HG03342 (cell line): ENCODE results near the gene MBOAT2.
"Not testable (repeated sequence)": the region's sequence is repeated elsewhere in the genome, so short reads cannot be mapped to it uniquely, and the experiment has no call there.

Experiments
- ATAC-seq: cut with Tn5 transposase; IDR thresholded peaks from one replicate; pipeline ENCODE4 v1.9.1; 2021; ENCODE audit warnings: mild to moderate bottlenecking, moderate library complexity; ENCODE audit not compliant: unreplicated experiment

MBOAT2 gene

GRCh38 chr2:9003616-9004337 is at the start of gene MBOAT2:
MBOAT2 (minus strand) TSS chr2:9003684; CDS start chr2:9003614, 70 bp downstream.
- ATAC-seq, result peak; percentile 84

- ATAC-seq, result no peak
Measured at GRCh38 chr2:9052821-9053533, 49.5 kb upstream of the MBOAT2 start.

- not testable (repeated sequence) for ATAC-seq
Measured at GRCh38 chr2:9051451-9051850, 48.0 kb upstream of the MBOAT2 start.

- ATAC-seq, result no peak
Measured at GRCh38 chr2:9050122-9050809, 46.8 kb upstream of the MBOAT2 start.

GRCh38 chr2:9045595-9045994 is 42.1 kb upstream of the MBOAT2 start:
- ATAC-seq, result no peak

- not testable (repeated sequence) for ATAC-seq
Measured at GRCh38 chr2:9043491-9043890, 40.0 kb upstream of the MBOAT2 start.

GRCh38 chr2:9037166-9037565 is 33.7 kb upstream of the MBOAT2 start:
- ATAC-seq, result no peak

GRCh38 chr2:9033385-9034168 is 30.1 kb upstream of the MBOAT2 start:
- no peak for ATAC-seq

- ATAC-seq, result no peak
Measured at GRCh38 chr2:9032536-9033255, 29.2 kb upstream of the MBOAT2 start.

- no peak for ATAC-seq
Measured at GRCh38 chr2:9032121-9032520, 28.6 kb upstream of the MBOAT2 start.

- ATAC-seq, result no peak
Measured at GRCh38 chr2:9031246-9031645, 27.8 kb upstream of the MBOAT2 start.

- ATAC-seq, result no peak
Measured at GRCh38 chr2:9030841-9031240, 27.4 kb upstream of the MBOAT2 start.

- ATAC-seq, result no peak
Measured at GRCh38 chr2:9030190-9030589, 26.7 kb upstream of the MBOAT2 start.

- ATAC-seq, result no peak
Measured at GRCh38 chr2:9029721-9030120, 26.2 kb upstream of the MBOAT2 start.

- no peak for ATAC-seq
Measured at GRCh38 chr2:9027884-9028283, 24.4 kb upstream of the MBOAT2 start.

- no peak for ATAC-seq
Measured at GRCh38 chr2:9025746-9026145, 22.3 kb upstream of the MBOAT2 start.

GRCh38 chr2:9024575-9024974 is 21.1 kb upstream of the MBOAT2 start:
- ATAC-seq, result no peak

GRCh38 chr2:9021563-9022211 is 18.2 kb upstream of the MBOAT2 start:
- no peak for ATAC-seq

GRCh38 chr2:9020267-9020666 is 16.8 kb upstream of the MBOAT2 start:
- no peak for ATAC-seq

GRCh38 chr2:9018534-9018933 is 15.1 kb upstream of the MBOAT2 start:
- ATAC-seq, result no peak
